CD4-positive, alpha-beta T cell treated with Interferon alpha-2 for 1 hour (primary cell): ENCODE data around the gene KASH5.
A peak's percentile ranks its signal among the peaks of the same experiment; 100 is the strongest.

Experiments used
- DNase-seq, 2 donors: peaks; one replicate each; pipeline ENCODE4 v3.0.0-alpha.2; 2020 to 2022

The KASH5 gene

GRCh38 chr19:49387936-49388372 is at the start of gene KASH5:
TSS of gene KASH5 (plus strand) at chr19:49388249. CDS start at chr19:49390884, 2,635 bp downstream.
- peak; percentile 91 to 92 for DNase-seq

- peak; percentile 34 to 47 for DNase-seq
Measured at GRCh38 chr19:49338691-49339300, 49.3 kb upstream of the KASH5 start.

- no peak for DNase-seq
Measured at GRCh38 chr19:49339301-49340068, 48.6 kb upstream of the KASH5 start.

- DNase-seq = peak; percentile 25 to 89
Measured at GRCh38 chr19:49340069-49340864, 47.8 kb upstream of the KASH5 start.

GRCh38 chr19:49340865-49341718 is 47.0 kb upstream of the KASH5 start:
- no peak for DNase-seq

GRCh38 chr19:49342291-49342721 is 45.7 kb upstream of the KASH5 start:
- no peak for DNase-seq

GRCh38 chr19:49343123-49343522 is 44.9 kb upstream of the KASH5 start:
- DNase-seq = no peak

GRCh38 chr19:49344505-49345423 is 43.3 kb upstream of the KASH5 start:
- no peak for DNase-seq

- DNase-seq = no peak
Measured at GRCh38 chr19:49347191-49347590, 40.9 kb upstream of the KASH5 start.

GRCh38 chr19:49347835-49348234 is 40.2 kb upstream of the KASH5 start:
- DNase-seq = peak; percentile 25 to 38

GRCh38 chr19:49348305-49349189 is 39.5 kb upstream of the KASH5 start:
- no peak for DNase-seq

- no peak for DNase-seq
Measured at GRCh38 chr19:49349567-49349966, 38.5 kb upstream of the KASH5 start.

- no peak for DNase-seq
Measured at GRCh38 chr19:49355909-49356353, 32.1 kb upstream of the KASH5 start.

GRCh38 chr19:49356382-49356781 is 31.7 kb upstream of the KASH5 start:
- no peak for DNase-seq

- DNase-seq = no peak
Measured at GRCh38 chr19:49357186-49357585, 30.9 kb upstream of the KASH5 start.

- DNase-seq = no peak
Measured at GRCh38 chr19:49359851-49360820, 27.9 kb upstream of the KASH5 start.

- peak in 1 of 2 donors; percentile 21 for DNase-seq
Measured at GRCh38 chr19:49361438-49362047, 26.5 kb upstream of the KASH5 start.
